HepG2 (cell line): ENCODE measurements around the gene HECTD1. TPM values are rescaled to one million over a fixed set of nuclear protein-coding genes. Genes with fewer than 3 reads are reported as not detected.

Source experiments
- ATAC-seq: fragments of 200-7000 bp; cut with Tn5 transposase; 3 replicates; pipeline ENCODE4 v1.9.1; 2020; ENCODE audit warnings: mild to moderate bottlenecking, moderate library complexity
- BruUV-seq: library from RNA; stranded (reverse); fragments of 400-500 nt; replicated peaks from 2 replicates; lab custom pipeline; 2021; lab: Mats Ljungman, UMichigan
- CTCF ChIA-PET: fragments of 300-600 bp; formaldehyde crosslinking; extraction: SDS; loops from one replicate; lab custom pipeline; 2021; ENCODE audit warnings: low total read pairs, inconsistent platforms, low intra/inter-chr PET ratio; lab: Yijun Ruan, JAX
- POLR2A ChIA-PET: fragments of 350-600 bp; sonication (Branson Sonifier 250); formaldehyde crosslinking; loops from one replicate; lab custom pipeline; 2020; ENCODE audit warnings: antibody characterized with exemption, inconsistent platforms; lab: Yijun Ruan, JAX
- DNase-seq: peaks from one replicate; pipeline ENCODE4 v3.0.0-alpha.2; 2015; ENCODE audit warnings: low spot score
- FAIRE-seq: peaks from 3 replicates; lab custom pipeline; 2011; peaks lifted over from hg19 to GRCh38; lab: Jason Lieb, UNC
- H2AFZ ChIP-seq: one replicate; pipeline ENCODE4 v1.6.1; 2011; ENCODE audit warnings: low read length, inconsistent platforms
- H3K27ac ChIP-seq: fragments of 300-600 bp; 3 replicates; pipeline ENCODE4 v1.8.0; 2011; ENCODE audit warnings: mixed run types, mild to moderate bottlenecking, mixed read lengths, low read length, inconsistent platforms; ENCODE audit not compliant: insufficient read depth; ENCODE audit errors: extremely low read length
- H3K27me3 ChIP-seq, 2 experiments: fragments of 200-600 bp in 1 of 2; 2 replicates in 1 of 2; 3 replicates in 1 of 2; pipeline versions ENCODE4 v1.6.0 to v1.8.0; 2011; ENCODE audit warnings: low read length in 2 of 2, mild to moderate bottlenecking in 2 of 2, moderate library complexity in 2 of 2, inconsistent platforms in 1 of 2; ENCODE audit not compliant: insufficient read depth in 2 of 2, control insufficient read depth in 1 of 2
- H3K36me3 ChIP-seq, 2 experiments: fragments of 200-600 bp in 1 of 2; replicated peaks in 1 of 2; 2 replicates in 1 of 2; 3 replicates in 1 of 2; pipeline versions ENCODE4 v1.5.1 to v1.8.0; 2011; ENCODE audit warnings: low read length in 2 of 2, inconsistent platforms in 1 of 2; ENCODE audit not compliant: insufficient read depth in 2 of 2, control insufficient read depth in 1 of 2
- H3K4me1 ChIP-seq: 2 replicates; pipeline ENCODE4 v1.5.1; 2012; ENCODE audit warnings: low read length, inconsistent platforms; ENCODE audit not compliant: insufficient read depth
- H3K4me2 ChIP-seq: 2 replicates; pipeline ENCODE4 v1.6.0; 2011; ENCODE audit warnings: low read depth, low read length, inconsistent platforms
- H3K4me3 ChIP-seq, 3 experiments: fragments of 200-600 bp in 1 of 3; sonication (generic), shearing (Covaris generic) in 1 of 3; replicated peaks in 1 of 3; 2 replicates each; pipeline ENCODE4 v1.5.1; 2011 to 2016; ENCODE audit warnings: low read length in 3 of 3, inconsistent platforms in 2 of 3, low read depth in 2 of 3, mild to moderate bottlenecking in 2 of 3, control low read depth in 1 of 3, mixed read lengths in 1 of 3; ENCODE audit not compliant: insufficient read depth in 1 of 3
- H3K79me2 ChIP-seq: one replicate; pipeline ENCODE4 v1.6.1; 2011; ENCODE audit warnings: low read length, inconsistent platforms; ENCODE audit not compliant: insufficient read depth
- H3K9ac ChIP-seq: 2 replicates; pipeline ENCODE4 v1.6.0; 2011; ENCODE audit warnings: mild to moderate bottlenecking, low read depth, low read length, inconsistent platforms; ENCODE audit not compliant: insufficient read depth
- H3K9me3 ChIP-seq: 2 replicates; pipeline ENCODE4 v1.5.1; 2012; ENCODE audit warnings: mild to moderate bottlenecking, low read length
- H4K20me1 ChIP-seq: 2 replicates; pipeline ENCODE4 v1.6.0; 2011; ENCODE audit warnings: inconsistent platforms, mild to moderate bottlenecking, low read length, moderate library complexity; ENCODE audit not compliant: insufficient read depth
- ADNP ChIP-seq: sonication (generic); formaldehyde crosslinking; IDR thresholded peaks from 2 replicates; pipeline ENCODE4 v1.4.0; 2020; ENCODE audit warnings: missing genetic modification reagents
- BCL3 ChIP-seq: sonication (generic); formaldehyde crosslinking; IDR thresholded peaks from 2 replicates; pipeline ENCODE4 v1.5.1; 2020; ENCODE audit warnings: mild to moderate bottlenecking, missing genetic modification reagents, moderate library complexity
- CBFB ChIP-seq: sonication (generic); formaldehyde crosslinking; IDR thresholded peaks from 2 replicates; pipeline ENCODE4 v1.4.0; 2020; ENCODE audit warnings: missing genetic modification reagents
- GTF3A ChIP-seq: sonication (generic); formaldehyde crosslinking; conservative IDR thresholded peaks from 2 replicates; pipeline ENCODE4 v1.4.0; 2020; ENCODE audit warnings: mild to moderate bottlenecking, missing genetic modification reagents
- HOXD1 ChIP-seq: sonication (generic); formaldehyde crosslinking; IDR thresholded peaks from 2 replicates; pipeline ENCODE4 v1.5.0; 2020; ENCODE audit warnings: missing genetic modification reagents
- KLF11 ChIP-seq: IDR thresholded peaks from 2 replicates; pipeline ENCODE4 v1.6.1; 2016; ENCODE audit warnings: missing compliant biosample characterization
- MBNL3 ChIP-seq: fragments of 250-450 bp; sonication (Bioruptor Pico); conservative IDR thresholded peaks from 2 replicates; pipeline ENCODE4 v1.8.0; 2022; ENCODE audit warnings: mild to moderate bottlenecking, inconsistent platforms
- MEF2D ChIP-seq: sonication (generic); formaldehyde crosslinking; IDR thresholded peaks from 2 replicates; pipeline ENCODE4 v1.5.1; 2020; ENCODE audit warnings: mild to moderate bottlenecking, missing genetic modification reagents
- NFAT5 ChIP-seq: sonication (generic); formaldehyde crosslinking; IDR thresholded peaks from 2 replicates; pipeline ENCODE4 v1.4.0; 2020; ENCODE audit warnings: missing genetic modification reagents
- PHF20 ChIP-seq: sonication (generic); formaldehyde crosslinking; IDR thresholded peaks from 2 replicates; pipeline ENCODE4 v1.5.0; 2020; ENCODE audit warnings: mild to moderate bottlenecking, missing genetic modification reagents
- RNF2 ChIP-seq: fragments of 450-650 bp; conservative IDR thresholded peaks from 2 replicates; pipeline ENCODE4 v1.6.1; 2016; ENCODE audit warnings: low read depth
- SKI ChIP-seq: fragments of 450-650 bp; IDR thresholded peaks from one replicate; pipeline ENCODE4 v1.6.1; 2018; ENCODE audit warnings: mild to moderate bottlenecking; ENCODE audit not compliant: partially characterized antibody
- SRF ChIP-seq: IDR thresholded peaks from 2 replicates; pipeline ENCODE4 v1.6.1; 2011; ENCODE audit warnings: mild to moderate bottlenecking, low read depth, low read length, moderate library complexity
- ZIK1 ChIP-seq: sonication (generic); formaldehyde crosslinking; IDR thresholded peaks from 2 replicates; pipeline ENCODE4 v1.5.0; 2020; ENCODE audit warnings: mild to moderate bottlenecking, low read depth, missing genetic modification reagents, borderline replicate concordance
- ZMYM4 ChIP-seq: sonication (generic); formaldehyde crosslinking; IDR thresholded peaks from 2 replicates; pipeline ENCODE4 v1.8.1; 2023; ENCODE audit warnings: mild to moderate bottlenecking, missing genetic modification reagents
- ZNF260 ChIP-seq: sonication (generic); formaldehyde crosslinking; IDR thresholded peaks from 2 replicates; pipeline ENCODE4 v1.4.0; 2020; ENCODE audit warnings: missing genetic modification reagents, low read depth, mild to moderate bottlenecking, borderline replicate concordance
- ZNF704 ChIP-seq: sonication (generic); formaldehyde crosslinking; IDR thresholded peaks from 2 replicates; pipeline ENCODE4 v1.8.1; 2023; ENCODE audit warnings: mild to moderate bottlenecking, inconsistent platforms, moderate library complexity, missing genetic modification reagents, borderline replicate concordance
- ZZZ3 ChIP-seq: sonication (generic); formaldehyde crosslinking; IDR thresholded peaks from 2 replicates; pipeline ENCODE4 v1.4.0; 2020; ENCODE audit warnings: missing genetic modification reagents, mild to moderate bottlenecking, borderline replicate concordance
- WGBS: methylation state at CpG from one replicate; pipeline ENCODE4 v1.1.6; 2017; ENCODE audit warnings: low lambda C conversion rate; 5-methylcytosine and 5-hydroxymethylcytosine counted together
- in situ Hi-C: cut with HindIII; loops from 2 replicates; pipeline ENCODE4 v1.10.0; 2017; ENCODE audit warnings: low pct_unique_long_range_greater_than_20kb; ENCODE audit not compliant: extremely low pct_ligation_motif_present
- intact Hi-C: fragments of 100-400 bp; cut with micrococcal nuclease; formaldehyde crosslinking; loops from one replicate; pipeline ENCODE4 v1.10.0; 2022; ENCODE audit not compliant: unreplicated experiment
- polyA plus RNA-seq, 8 experiments: library from polyadenylated mRNA; depleted of rRNA in 3 of 8; stranded (reverse) in 7 of 8; unstranded in 1 of 8; fragments of >200 nt; fragmentation: Illumina TruSeq in 4 of 8; extraction: Trizol in 4 of 8; gene quantifications; 2 replicates each; pipeline versions ENCODE4 v1.2.1 to v1.2.3, GENCODE V29; 2011 to 2016; ENCODE audit warnings: low read depth in 4 of 8, missing spikeins in 1 of 8, mixed read lengths in 1 of 8; ENCODE audit not compliant: insufficient read depth in 1 of 8
- total RNA-seq, 5 experiments: library from RNA; depleted of rRNA; stranded (reverse); fragments of >200 nt; fragmentation: Illumina TruSeq; extraction: Trizol; gene quantifications; 2 replicates each; pipeline ENCODE4 v1.2.3, GENCODE V29; 2016; ENCODE audit warnings: low read depth in 1 of 5
- TF ChIP-seq, protein P1 (sequence below): sonication (generic); formaldehyde crosslinking; IDR thresholded peaks from 2 replicates; pipeline ENCODE4 v1.4.0; 2020; ENCODE audit warnings: mild to moderate bottlenecking, missing genetic modification reagents

HECTD1 gene
- total and polyA plus RNA-seq, 2 of the 13 experiments (the other 11 are each of a cell fraction or from before 2014, with no cell fraction given): 312 to 560 TPM

- intact Hi-C loops (no loop called here), in situ Hi-C loops (no loop called here)
- H3K9me3 ChIP-seq: no peaks in the 10 kb centered on the region
- no peak overlapping the region for H3K27ac ChIP-seq
- no peak overlapping the region for H2AFZ ChIP-seq
- BruUV-seq: no TSS peak
- WGBS: 97% methylated on average over 6 of the region's 6 CpGs
- POLR2A ChIA-PET: no interaction called here
- H3K9ac ChIP-seq: no peak overlapping the region
- ATAC-seq (no peak), FAIRE-seq (no peak), DNase-seq (no peak)
- H3K4me2 ChIP-seq: no peak overlapping the region
- CTCF ChIA-PET: no interaction called here
- H3K27me3 ChIP-seq: no peaks in the 10 kb centered on the region
- no peaks in the 10 kb centered on the region for H3K79me2 ChIP-seq
- no peak overlapping the region for H3K4me3 ChIP-seq
- H4K20me1 ChIP-seq: no peaks in the 10 kb centered on the region
- H3K4me1 ChIP-seq: peaks cover 3% of the 10 kb centered on the region
- peaks cover 49 to 84% of the 10 kb centered on the region in 2 experiments for H3K36me3 ChIP-seq
- TF ChIP-seq, protein P1, sequence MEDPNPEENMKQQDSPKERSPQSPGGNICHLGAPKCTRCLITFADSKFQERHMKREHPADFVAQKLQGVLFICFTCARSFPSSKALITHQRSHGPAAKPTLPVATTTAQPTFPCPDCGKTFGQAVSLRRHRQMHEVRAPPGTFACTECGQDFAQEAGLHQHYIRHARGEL (CRISPR knock-in tag): no peak
- TF ChIP-seq SRF (no peak), ZMYM4 (CRISPR knock-in tag) (no peak), ZZZ3 (CRISPR knock-in tag) (no peak), MEF2D (CRISPR knock-in tag) (no peak), ADNP (CRISPR knock-in tag) (no peak), HOXD1 (CRISPR knock-in tag) (no peak), RNF2 (no peak), MBNL3 (CRISPR knock-in tag) (no peak), ZNF704 (CRISPR knock-in tag) (no peak), ZNF260 (CRISPR knock-in tag) (no peak), GTF3A (CRISPR knock-in tag) (no peak), PHF20 (CRISPR knock-in tag) (no peak), ZIK1 (CRISPR knock-in tag) (no peak), BCL3 (CRISPR knock-in tag) (no peak), NFAT5 (CRISPR knock-in tag) (no peak), SKI (no peak), KLF11 (CRISPR knock-in tag) (no peak), CBFB (no peak)
Observed at GRCh38 chr14:31172084-31172483, 35.5 kb downstream of the HECTD1 start.
